ENCODE measurements around the gene SLC47A1. TPM values are rescaled to one million over a fixed set of nuclear protein-coding genes. Genes with fewer than 3 reads are reported as not detected.

SLC47A1 gene
- total RNA-seq, 2 experiments from 2014 or later = 0.83 to 1.3 TPM

- CTCF ChIA-PET = interaction anchor here (1.5 kb wide), 1 partner anchor 213 kb away, joined by 5 read pairs; no protein-coding TSS in a partner anchor
- intact Hi-C loops (cut with micrococcal nuclease) = no loop called here
- H3K4me1 Mint-ChIP-seq (ENCODE audit: low read depth) = peaks cover 14% of the 10 kb centered on the region
- H3K9me3 Mint-ChIP-seq = no peaks in the 10 kb centered on the region
- no peak for DNase-seq
- POLR2A ChIA-PET = no interaction called here
- H3K27me3 Mint-ChIP-seq = peaks cover 43% of the 10 kb centered on the region
- no peak overlapping the region for H3K27ac Mint-ChIP-seq
- H3K36me3 Mint-ChIP-seq = no peaks in the 10 kb centered on the region
- H3K4me3 Mint-ChIP-seq = no peak overlapping the region
These were observed 1.7 kb upstream of the SLC47A1 start for GRCh38 chr17:19531780-19532501.

DNA sequence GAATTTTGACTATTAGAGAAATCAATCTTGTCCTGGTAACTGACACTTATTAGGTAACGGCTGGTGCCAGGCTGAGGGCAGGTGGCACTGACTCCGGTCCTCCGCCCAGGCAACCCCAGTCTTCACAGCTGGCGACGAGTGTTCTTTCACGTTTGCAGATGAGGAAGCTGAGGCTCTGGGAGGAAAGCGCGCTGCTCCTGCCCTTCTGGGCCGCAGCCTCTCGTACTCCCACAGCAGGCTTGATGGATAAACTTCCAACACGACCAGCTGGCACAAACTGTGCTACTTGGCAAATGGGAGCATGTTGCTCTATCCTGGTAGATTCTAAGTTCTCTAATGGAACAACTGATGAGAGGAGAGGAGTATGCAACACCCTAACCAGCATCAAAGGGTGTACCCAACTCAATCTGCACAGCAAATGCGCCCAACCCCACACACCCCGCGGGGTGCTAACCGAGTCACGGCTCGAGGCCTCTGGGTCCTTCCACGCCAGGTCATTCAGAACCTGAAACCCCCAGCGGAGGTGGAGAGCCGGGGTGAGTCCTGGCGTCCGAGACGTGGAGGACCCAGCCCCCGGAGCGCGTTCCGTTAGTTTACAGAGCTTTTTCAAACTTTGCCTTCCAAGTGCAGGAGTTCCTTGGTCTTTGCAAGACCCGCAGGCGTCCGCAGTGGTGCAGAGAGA, 477 bp upstream of the SLC47A1 start:
- Mint-ChIP-seq H3K27ac (no peak overlapping the region), H3K4me3 (peak overlapping the region; percentile 39), H3K36me3 (no peaks in the 10 kb centered on the region), H3K9me3 (no peaks in the 10 kb centered on the region), H3K4me1 (ENCODE audit: low read depth) (peaks cover 14% of the 10 kb centered on the region), H3K27me3 (peaks cover 46% of the 10 kb centered on the region)
- ChIA-PET POLR2A (no interaction called here), CTCF (interaction anchor here (0.9 to 1.6 kb wide), 5 partner anchors 20 to 229 kb away, joined by 3 to 5 read pairs (median 3); no protein-coding TSS in a partner anchor)
- DNase-seq = no peak
- intact Hi-C loops (cut with micrococcal nuclease) = no loop called here

GRCh38 chr17:19534562-19535149, 1.0 kb downstream of the SLC47A1 start:
- peak; percentile 54 for DNase-seq
- H3K27ac Mint-ChIP-seq = no peak overlapping the region
- H3K4me3 Mint-ChIP-seq = peak overlapping the region; percentile 58
- intact Hi-C loops (cut with micrococcal nuclease) = no loop called here
- ChIA-PET CTCF (interaction anchor here (0.6 to 1.6 kb wide), 5 partner anchors 21 to 228 kb away, joined by 3 to 7 read pairs (median 4); no protein-coding TSS in a partner anchor), POLR2A (interaction anchor here (1.2 kb wide), 1 partner anchor 114 kb away, joined by 4 read pairs; the partner anchor contains the start of gene ALDH3A2)
- H3K27me3 Mint-ChIP-seq = peaks cover 47% of the 10 kb centered on the region
- H3K36me3 Mint-ChIP-seq = no peaks in the 10 kb centered on the region
- H3K9me3 Mint-ChIP-seq = no peaks in the 10 kb centered on the region
- H3K4me1 Mint-ChIP-seq (ENCODE audit: low read depth) = peaks cover 14% of the 10 kb centered on the region

DNA sequence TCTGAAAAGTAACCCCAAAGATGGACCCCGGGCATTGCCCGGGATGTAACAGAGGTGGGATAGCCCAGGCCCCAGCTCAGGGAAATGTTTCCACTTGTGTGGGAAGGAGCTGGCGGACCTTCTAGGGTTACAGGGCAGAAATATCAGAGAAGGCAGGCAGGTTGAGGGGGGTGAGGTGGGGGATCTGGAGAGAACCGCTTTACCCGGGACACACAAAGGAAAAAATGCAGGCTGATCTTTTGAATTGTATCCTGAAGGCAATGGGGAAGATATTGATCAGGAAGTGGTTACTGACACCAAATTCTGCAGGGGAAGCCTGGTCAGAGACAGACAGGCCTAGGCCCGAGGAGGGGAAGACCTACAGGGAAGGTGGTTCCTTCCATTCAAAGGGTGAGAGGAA, 3.5 kb downstream of the SLC47A1 start:
- H3K27me3 Mint-ChIP-seq = peaks cover 43% of the 10 kb centered on the region
- H3K4me1 Mint-ChIP-seq (ENCODE audit: low read depth) = peaks cover 14% of the 10 kb centered on the region
- no peak overlapping the region for H3K4me3 Mint-ChIP-seq
- CTCF ChIA-PET = interaction anchor here (1.2 to 1.4 kb wide), 2 partner anchors 9 to 229 kb away, joined by 3 read pairs; no protein-coding TSS in a partner anchor
- no peaks in the 10 kb centered on the region for H3K36me3 Mint-ChIP-seq
- intact Hi-C loops (cut with micrococcal nuclease) = no loop called here
- DNase-seq = no peak
- POLR2A ChIA-PET = no interaction called here
- no peak overlapping the region for H3K27ac Mint-ChIP-seq
- no peaks in the 10 kb centered on the region for H3K9me3 Mint-ChIP-seq

DNA sequence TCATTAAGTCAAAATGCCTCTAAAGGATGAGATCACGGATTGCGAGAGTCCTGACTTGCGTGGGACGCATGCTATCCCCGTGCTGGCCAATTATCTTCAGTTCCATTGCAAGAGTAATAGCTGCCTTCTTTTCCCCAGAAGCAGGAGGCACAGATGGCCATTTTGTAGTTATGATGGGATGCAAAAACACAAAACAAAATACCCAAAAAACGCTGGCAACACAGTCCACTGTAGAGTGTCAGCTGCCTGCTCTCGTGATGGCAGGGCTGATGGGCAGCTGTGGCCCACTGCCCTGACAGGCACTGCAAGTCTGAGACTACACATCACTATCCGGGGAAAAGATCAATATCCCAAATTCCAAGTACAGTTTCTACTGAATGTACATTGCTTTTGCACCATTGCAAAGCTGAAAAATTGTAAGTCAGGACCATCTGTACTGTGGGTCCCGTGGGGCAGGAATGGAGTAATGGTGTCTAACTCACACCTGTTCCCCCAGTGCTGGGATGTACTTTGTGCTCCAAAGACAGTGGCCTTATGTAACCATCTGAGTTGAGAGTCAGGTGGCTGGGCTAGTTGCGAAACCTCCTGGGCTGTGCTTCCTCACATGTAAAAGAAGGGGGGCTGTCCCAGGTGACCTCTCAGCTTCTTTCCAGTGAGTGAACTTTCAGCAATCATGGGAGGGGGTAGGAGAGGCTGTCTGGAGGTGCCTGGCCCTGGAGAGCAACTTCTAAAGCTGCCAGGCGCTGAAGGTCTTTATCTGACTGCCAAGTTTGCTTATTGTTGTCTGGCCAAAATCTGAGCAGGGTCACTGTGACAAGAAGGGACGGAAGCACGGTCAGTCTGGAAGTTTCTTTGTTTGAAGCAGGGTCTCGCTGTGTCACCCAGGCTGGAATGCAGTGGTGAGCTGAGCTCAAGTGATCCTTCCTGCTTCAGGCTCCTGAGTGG, 4.7 kb downstream of the SLC47A1 start:
- intact Hi-C loops (cut with micrococcal nuclease) = no loop called here
- no peaks in the 10 kb centered on the region for H3K9me3 Mint-ChIP-seq
- peaks cover 31% of the 10 kb centered on the region for H3K27me3 Mint-ChIP-seq
- H3K27ac Mint-ChIP-seq = no peak overlapping the region
- H3K36me3 Mint-ChIP-seq = no peaks in the 10 kb centered on the region
- DNase-seq = no peak
- H3K4me1 Mint-ChIP-seq (ENCODE audit: low read depth) = peaks cover 8% of the 10 kb centered on the region
- POLR2A ChIA-PET = no interaction called here
- no peak overlapping the region for H3K4me3 Mint-ChIP-seq
- CTCF ChIA-PET = interaction anchor here (1.4 kb wide), 1 partner anchor 228 kb away, joined by 3 read pairs; no protein-coding TSS in a partner anchor

- ChIA-PET POLR2A (no interaction called here), CTCF (no interaction called here)
- Mint-ChIP-seq H3K4me3 (no peak overlapping the region), H3K27me3 (peaks cover 29% of the 10 kb centered on the region), H3K27ac (no peak overlapping the region), H3K4me1 (ENCODE audit: low read depth) (peaks cover 7% of the 10 kb centered on the region), H3K9me3 (no peaks in the 10 kb centered on the region), H3K36me3 (no peaks in the 10 kb centered on the region)
- intact Hi-C loops (cut with micrococcal nuclease) = no loop called here
- DNase-seq = no peak
These were observed 5.4 kb downstream of the SLC47A1 start for GRCh38 chr17:19539040-19539399.

GRCh38 chr17:19539841-19540311, 6.2 kb downstream of the SLC47A1 start:
- intact Hi-C loops (cut with micrococcal nuclease) = no loop called here
- no peak for DNase-seq
- H3K27me3 Mint-ChIP-seq = peaks cover 22% of the 10 kb centered on the region
- H3K36me3 Mint-ChIP-seq = no peaks in the 10 kb centered on the region
- H3K9me3 Mint-ChIP-seq = no peaks in the 10 kb centered on the region
- POLR2A ChIA-PET = no interaction called here
- no peak overlapping the region for H3K4me3 Mint-ChIP-seq
- CTCF ChIA-PET = no interaction called here
- peaks cover under 1% of the 10 kb centered on the region for H3K4me1 Mint-ChIP-seq (ENCODE audit: low read depth)
- H3K27ac Mint-ChIP-seq = no peak overlapping the region

DNA sequence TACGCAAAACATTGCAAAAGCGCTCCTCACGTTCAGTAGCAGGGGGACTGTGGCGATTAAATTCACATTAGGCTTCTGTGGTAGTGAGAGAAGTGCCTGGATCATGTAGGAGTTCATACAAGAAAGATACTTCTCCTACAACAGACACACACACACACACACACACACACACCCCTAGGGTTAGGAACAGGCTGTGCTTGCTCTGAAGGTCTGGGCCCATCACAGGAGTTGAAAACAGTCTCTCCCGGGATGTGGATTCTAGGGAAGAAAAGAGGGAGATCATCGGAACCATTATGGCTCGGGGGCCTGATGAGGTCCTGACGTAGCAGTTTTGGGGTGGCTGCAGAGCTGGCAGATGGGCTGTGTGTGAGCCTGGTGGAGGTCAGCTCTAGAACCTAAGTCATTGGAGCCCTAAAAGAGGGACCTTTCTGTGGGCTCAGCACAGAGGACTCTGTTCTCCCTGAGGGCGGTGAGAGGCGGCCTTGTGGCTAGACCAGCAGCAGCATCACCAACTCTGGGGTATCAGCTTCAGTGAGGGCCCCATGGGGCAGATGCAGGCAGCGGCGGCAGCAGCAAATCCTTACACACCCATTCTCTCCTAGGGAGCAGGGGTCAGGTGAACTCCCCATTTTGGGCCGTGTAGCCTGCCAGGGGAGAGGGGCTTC, 7.2 kb downstream of the SLC47A1 start:
- peaks cover 18% of the 10 kb centered on the region for H3K27me3 Mint-ChIP-seq
- H3K4me3 Mint-ChIP-seq = no peak overlapping the region
- no peaks in the 10 kb centered on the region for H3K9me3 Mint-ChIP-seq
- no peaks in the 10 kb centered on the region for H3K4me1 Mint-ChIP-seq (ENCODE audit: low read depth)
- no peaks in the 10 kb centered on the region for H3K36me3 Mint-ChIP-seq
- no peak for DNase-seq
- ChIA-PET CTCF (interaction anchor here (1.6 kb wide), 1 partner anchor 204 kb away, joined by 3 read pairs; no protein-coding TSS in a partner anchor), POLR2A (no interaction called here)
- no peak overlapping the region for H3K27ac Mint-ChIP-seq
- intact Hi-C loops (cut with micrococcal nuclease) = no loop called here

- intact Hi-C loops (cut with micrococcal nuclease) = no loop called here
These were observed 7.8 kb downstream of the SLC47A1 start for GRCh38 chr17:19541445-19541844.

DNA sequence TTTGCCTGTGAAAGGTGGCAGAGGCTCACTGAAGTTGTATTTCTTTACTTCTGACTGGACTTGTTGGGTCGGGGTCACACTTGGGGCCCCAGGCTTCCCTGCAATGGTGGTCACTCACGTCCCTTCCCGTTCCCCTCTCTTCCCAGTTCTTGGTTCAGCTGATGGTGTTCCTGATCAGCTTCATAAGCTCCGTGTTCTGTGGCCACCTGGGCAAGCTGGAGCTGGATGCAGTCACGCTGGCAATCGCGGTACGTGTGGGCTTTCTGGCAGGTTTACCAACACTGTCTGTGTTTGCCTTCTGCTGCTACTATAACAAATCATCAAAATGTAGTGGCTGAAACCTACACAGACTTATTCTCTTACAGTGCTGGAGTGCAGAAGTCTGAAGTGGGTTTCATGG, 8.6 kb downstream of the SLC47A1 start:
- CTCF ChIA-PET = interaction anchor here (1.6 kb wide), 1 partner anchor 202 kb away, joined by 3 read pairs; no protein-coding TSS in a partner anchor
- POLR2A ChIA-PET = no interaction called here

More at GRCh38 chr17:19541445-19541844, 7.8 kb downstream of the SLC47A1 start:
- Mint-ChIP-seq H3K27ac (no peak overlapping the region), H3K4me3 (no peak overlapping the region), H3K9me3 (no peaks in the 10 kb centered on the region), H3K27me3 (peaks cover 15% of the 10 kb centered on the region), H3K4me1 (ENCODE audit: low read depth) (no peaks in the 10 kb centered on the region), H3K36me3 (no peaks in the 10 kb centered on the region)
- ChIA-PET POLR2A (no interaction called here), CTCF (interaction anchor here (1.6 kb wide), 1 partner anchor 203 kb away, joined by 3 read pairs; no protein-coding TSS in a partner anchor)
- DNase-seq = no peak

GRCh38 chr17:19544366-19544765, 10.7 kb downstream of the SLC47A1 start:
- intact Hi-C loops (cut with micrococcal nuclease) = no loop called here
- Mint-ChIP-seq H3K9me3 (no peaks in the 10 kb centered on the region), H3K4me1 (ENCODE audit: low read depth) (no peaks in the 10 kb centered on the region), H3K36me3 (no peaks in the 10 kb centered on the region), H3K27me3 (no peaks in the 10 kb centered on the region), H3K4me3 (no peak overlapping the region), H3K27ac (no peak overlapping the region)
- ChIA-PET POLR2A (no interaction called here), CTCF (no interaction called here)
- no peak for DNase-seq

More for the DNA sequence above, 8.6 kb downstream of the SLC47A1 start:
- no peaks in the 10 kb centered on the region for H3K36me3 Mint-ChIP-seq
- H3K27ac Mint-ChIP-seq = no peak overlapping the region
- intact Hi-C loops (cut with micrococcal nuclease) = no loop called here
- DNase-seq = no peak
- no peak overlapping the region for H3K4me3 Mint-ChIP-seq
- no peaks in the 10 kb centered on the region for H3K4me1 Mint-ChIP-seq (ENCODE audit: low read depth)
- H3K9me3 Mint-ChIP-seq = no peaks in the 10 kb centered on the region
- peaks cover 7% of the 10 kb centered on the region for H3K27me3 Mint-ChIP-seq

Data from activated CD4-positive, alpha-beta memory T cell treated with anti-CD3 and anti-CD28 coated beads for 36 hours (primary cell).